HG03039 (cell line): Measurements from ENCODE around the gene IGF1.
"Not testable (repeated sequence)": the region's sequence is repeated elsewhere in the genome, so short reads cannot be mapped to it uniquely, and the experiment has no call there.

Experiments
- ATAC-seq: cut with Tn5 transposase; IDR thresholded peaks from one replicate; pipeline ENCODE4 v1.9.1; 2021; ENCODE audit warnings: mild to moderate bottlenecking, moderate library complexity; ENCODE audit not compliant: unreplicated experiment

The IGF1 gene

GRCh38 chr12:102463659-102464249 lies 16.6 kb downstream of the IGF1 start:
- ATAC-seq: no peak

- no peak for ATAC-seq
Observed at GRCh38 chr12:102462795-102463465, 17.4 kb downstream of the IGF1 start.

- ATAC-seq: no peak
Observed at GRCh38 chr12:102462386-102462785, 18.0 kb downstream of the IGF1 start.

DNA sequence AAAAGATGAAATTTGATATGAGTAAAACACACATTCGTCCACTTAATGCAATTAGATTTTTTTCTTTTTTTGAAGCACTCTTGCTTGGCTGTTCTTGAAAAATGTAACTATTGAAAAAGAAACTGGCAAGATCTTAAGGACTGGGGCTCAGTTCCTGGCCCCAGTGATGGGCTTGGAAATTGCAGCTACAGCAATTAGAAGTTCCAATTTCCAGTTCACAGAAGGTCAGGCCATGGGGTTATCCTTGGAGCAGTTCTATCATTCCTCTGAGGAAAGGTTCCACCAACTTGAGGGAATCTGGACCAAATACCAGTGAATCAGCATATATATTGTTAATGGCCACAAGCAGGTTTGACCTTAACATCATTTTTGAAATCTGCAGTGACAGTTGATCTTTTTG lies 18.9 kb downstream of the IGF1 start:
- no peak for ATAC-seq

GRCh38 chr12:102459314-102459713 lies 21.0 kb downstream of the IGF1 start:
- ATAC-seq: no peak

GRCh38 chr12:102454808-102455760 lies 25.3 kb downstream of the IGF1 start:
- no peak for ATAC-seq

DNA sequence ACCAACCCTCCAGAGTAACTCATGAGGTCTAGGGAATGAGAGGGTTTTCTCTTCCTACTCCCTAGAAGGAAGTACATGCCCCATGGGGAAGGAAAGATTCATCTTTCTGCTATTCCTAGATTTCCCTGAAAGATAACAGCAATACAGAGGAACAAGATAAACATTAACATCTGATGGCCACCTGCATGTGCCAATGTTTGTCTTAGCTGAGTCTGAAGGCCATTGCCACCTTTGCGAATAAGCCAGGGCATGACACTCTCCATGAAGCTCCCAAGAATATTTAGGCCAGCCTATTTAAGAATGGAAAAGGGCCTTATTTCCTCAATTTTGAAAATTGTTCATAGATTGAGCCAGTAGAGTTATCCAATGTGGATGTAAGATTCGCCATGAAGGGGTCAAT lies 26.0 kb downstream of the IGF1 start:
- no peak for ATAC-seq

DNA sequence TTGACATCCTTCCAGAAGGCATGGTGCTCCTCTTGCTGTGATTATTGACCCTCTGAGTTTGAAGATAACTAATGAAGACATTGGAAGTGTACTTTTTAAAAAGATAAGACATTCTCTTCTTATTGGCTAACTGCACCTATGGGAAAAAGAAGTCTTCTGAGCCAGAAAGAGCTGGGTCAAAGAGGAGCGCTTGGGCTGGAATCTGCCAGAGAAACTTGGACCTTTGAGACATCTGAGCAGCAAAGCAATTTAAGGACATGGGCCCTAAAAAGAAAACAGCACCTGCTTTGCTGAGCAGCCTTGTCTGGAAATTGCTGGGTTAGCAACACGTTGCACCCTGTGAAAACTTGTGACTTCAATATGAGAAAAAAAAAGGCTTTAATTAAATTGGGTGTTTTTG lies 27.8 kb downstream of the IGF1 start:
- ATAC-seq: no peak

DNA sequence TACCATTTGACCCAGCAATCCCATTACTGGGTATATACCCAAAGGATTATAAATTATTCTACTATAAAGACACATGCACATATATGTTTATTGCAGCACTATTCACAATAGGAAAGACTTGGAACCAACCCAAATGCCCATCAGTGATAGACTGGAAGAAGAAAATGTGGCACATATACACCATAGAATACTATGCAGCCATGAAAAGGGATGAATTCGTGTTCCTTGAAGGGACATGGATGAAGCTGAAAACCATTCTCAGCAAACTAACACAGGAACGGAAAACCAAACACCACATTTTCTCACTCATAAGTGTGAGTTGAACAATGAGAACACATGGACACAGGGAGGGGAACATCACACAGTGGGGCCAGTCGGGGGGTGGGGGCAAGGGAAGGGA lies 31.3 kb downstream of the IGF1 start:
- ATAC-seq: not testable (repeated sequence)

- not testable (repeated sequence) for ATAC-seq
Observed at GRCh38 chr12:102447426-102447825, 32.9 kb downstream of the IGF1 start.

DNA sequence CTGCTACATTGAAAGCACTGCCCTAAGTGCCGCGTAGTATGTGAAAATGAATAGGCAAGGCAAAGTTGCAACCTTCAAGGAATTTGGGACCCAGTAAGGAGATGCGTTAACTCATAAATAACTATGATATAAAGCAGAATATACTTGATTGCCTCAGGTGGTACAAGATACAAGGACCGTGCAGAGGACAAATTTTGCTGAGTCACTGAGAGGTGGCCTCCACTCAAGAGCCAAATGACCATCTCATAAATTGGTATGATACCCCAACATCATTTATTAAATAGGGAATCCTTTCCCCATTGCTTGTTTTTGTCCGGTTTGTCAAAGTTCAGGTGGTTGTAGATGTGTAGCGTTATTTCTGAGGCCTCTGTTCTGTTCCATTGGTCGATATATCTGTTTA lies 35.7 kb downstream of the IGF1 start:
- ATAC-seq: no peak

- no peak for ATAC-seq
Observed at GRCh38 chr12:102444093-102444492, 36.3 kb downstream of the IGF1 start.

DNA sequence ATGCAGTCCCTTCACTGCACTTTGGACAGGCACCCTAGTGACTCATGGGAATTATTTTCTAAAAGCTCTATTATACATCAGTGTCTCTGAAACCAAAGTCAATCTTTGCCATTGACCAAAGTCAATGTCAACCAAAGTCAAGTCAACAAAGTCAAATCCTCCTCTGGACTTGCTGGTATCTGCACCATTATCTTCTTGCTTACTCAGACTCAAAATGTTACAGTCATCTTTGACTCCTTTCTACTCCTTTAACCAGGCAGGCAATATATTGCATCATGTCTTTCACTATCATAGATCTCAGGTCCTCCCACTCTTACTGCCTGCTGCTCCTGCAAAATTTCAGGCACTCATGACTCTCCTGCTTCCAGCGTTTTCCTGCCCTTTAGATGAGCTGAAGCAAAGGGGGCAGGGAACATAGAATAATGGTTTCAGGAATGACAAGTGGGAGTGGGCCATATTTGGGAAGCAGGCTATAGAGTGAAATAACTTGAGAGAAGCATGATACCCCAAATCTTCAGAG lies 39.2 kb downstream of the IGF1 start:
- no peak for ATAC-seq

DNA sequence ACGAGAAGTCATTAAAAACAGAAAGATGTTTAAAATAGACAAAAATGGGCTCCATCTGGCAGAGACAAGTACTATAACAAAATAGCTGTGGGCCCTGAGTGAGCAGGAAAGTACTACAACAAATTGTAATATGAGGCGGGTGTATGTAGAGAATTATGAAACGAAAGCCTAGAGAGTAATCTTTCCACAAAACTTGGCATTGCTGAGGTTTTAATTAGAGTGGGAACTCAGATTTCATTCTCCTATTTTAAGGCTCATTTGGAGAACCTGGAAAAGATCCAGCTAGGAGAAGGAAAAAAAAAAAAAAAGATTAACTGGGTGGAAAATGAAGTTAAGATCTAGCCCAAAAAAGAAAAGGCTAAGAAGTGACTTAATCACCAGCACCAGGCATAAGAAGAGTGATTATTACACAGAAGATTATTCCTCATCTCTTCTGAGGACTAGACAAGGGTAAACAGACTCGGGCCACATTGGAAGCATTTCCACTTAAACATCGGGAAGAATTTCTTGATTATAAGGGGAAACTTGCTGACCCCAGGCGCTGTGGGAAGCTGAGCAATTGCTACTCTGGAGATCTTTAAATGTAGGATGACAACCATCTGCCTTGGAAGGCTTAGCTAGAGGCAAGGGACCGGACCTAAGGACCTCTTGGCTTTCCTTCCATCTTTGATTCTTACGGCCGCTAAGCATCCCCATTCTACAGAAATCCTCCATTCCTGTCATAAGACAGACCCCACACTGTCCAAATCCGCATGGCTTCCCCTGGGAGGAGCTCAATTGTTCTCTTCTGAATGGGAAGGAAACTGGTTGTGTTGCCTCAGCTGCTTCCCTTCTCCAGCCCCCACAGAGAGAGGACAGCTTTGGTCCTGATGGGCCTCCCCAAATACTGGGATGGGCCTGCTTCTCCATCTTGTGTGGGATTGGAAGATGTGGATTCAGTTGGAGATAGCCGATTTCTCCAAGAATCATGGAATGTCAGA lies 40.6 kb downstream of the IGF1 start:
- ATAC-seq: no peak

DNA sequence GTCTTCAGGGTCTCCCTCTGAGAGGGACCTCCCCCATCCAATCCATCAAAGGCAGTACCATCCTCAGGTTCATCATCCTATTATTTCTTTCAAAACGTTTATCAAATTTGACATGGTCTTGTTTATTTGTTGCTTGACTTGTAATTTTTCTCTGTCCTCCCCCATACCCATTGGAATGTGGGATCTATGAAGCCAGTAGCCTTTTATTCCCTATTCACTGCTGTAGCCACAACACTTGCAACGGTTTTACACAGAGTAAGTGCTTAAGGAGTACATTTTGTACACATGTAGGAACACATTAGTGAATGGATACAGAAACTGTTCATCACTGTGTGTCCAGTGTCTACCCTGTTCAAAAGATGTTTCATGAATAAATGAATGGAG lies 41.5 kb downstream of the IGF1 start:
- no peak for ATAC-seq

- ATAC-seq: no peak
Observed at GRCh38 chr12:102438047-102438826, 42.1 kb downstream of the IGF1 start.

DNA sequence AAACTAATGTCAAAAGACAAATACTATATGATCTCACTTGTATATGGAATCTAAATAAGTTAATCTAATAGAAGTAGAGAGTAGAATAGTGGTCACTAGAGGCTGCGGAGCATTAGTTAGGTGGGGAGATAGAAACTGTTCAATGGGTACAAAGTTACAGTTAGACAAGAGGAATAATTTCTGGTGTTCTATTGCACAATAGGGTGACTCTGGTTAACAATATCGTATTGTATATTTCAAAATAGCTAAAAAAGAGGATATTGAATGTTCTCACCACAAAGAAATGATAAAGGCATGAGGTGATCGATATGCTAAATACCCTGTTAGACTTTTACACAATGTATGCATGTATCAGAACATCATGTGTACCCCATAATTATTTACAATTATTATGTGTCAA lies 42.9 kb downstream of the IGF1 start:
- no peak for ATAC-seq

DNA sequence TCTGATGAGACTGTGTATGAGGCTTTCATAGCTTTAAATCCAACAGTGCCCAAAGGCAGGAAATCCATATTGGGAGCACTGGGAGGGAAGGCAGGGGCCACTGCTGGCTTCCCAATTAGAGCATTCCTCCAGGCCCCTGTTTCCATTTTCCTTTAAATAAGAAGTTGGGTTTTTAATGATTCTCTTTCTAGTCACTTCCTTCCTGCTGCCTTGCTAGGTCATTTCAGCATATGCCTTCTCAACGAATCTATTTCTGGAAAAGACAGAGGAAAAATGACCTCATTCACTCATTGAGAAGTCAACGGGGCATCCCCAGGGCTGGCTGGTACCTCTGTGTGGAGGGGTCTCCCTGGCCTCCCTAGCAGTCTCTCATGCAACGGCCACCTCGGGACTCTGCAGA lies 43.5 kb downstream of the IGF1 start:
- no peak for ATAC-seq

GRCh38 chr12:102435827-102436436 lies 44.4 kb downstream of the IGF1 start:
- ATAC-seq: no peak
